ENCODE data around the gene PDE4D. TPM values are rescaled to one million over a fixed set of nuclear protein-coding genes. Genes with fewer than 3 reads are reported as not detected.
A peak's percentile ranks its signal among the peaks of the same experiment; 100 is the strongest.

The PDE4D gene
- polyA plus RNA-seq, 1 donor (not counting 4 experiments of a cell fraction or from before 2014, with no cell fraction given): 3.6 TPM

DNA sequence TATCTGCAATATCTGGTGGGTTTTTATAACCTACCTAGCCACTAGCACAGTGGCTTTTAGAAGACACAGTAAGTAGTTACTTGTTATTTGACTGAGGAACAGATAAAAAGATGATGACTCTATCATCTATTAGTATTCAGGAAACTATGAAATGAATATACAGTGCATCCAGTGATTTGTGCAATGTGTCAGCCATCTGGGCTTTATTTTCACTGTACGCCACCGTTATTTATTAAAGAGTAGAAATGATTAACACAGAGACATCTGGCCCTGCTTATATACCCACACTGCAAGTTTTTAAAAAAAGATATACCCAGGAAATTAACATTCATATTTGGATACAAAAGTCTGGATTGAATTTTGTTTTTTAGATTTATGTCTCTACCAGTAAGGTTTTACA, 408.4 kb downstream of the PDE4D start:
- no peaks in the 10 kb centered on the region for H4K20me1 ChIP-seq (ENCODE audit: control insufficient read depth, extremely low read depth, insufficient read depth, low read length)

DNA sequence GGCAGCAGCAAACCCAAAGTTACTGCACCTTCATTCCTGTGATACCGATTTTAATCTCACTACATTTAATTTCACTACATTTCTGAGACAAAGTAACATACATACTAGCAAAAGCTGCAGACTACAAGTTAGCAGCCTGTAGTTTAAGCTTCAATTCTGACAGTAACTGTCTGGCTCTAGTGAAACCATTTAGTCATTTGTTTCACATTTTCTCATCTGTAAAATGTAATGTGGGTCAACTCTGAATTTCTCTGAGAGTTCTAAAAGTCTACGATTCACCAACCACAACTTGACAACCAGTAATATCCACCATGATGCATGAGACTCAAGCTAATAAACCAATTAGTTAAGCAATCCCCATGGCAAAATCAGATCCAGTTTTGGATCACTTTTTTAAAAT, 408.9 kb downstream of the PDE4D start:
- H4K20me1 ChIP-seq (ENCODE audit: control insufficient read depth, extremely low read depth, insufficient read depth, low read length): no peaks in the 10 kb centered on the region
- no peak overlapping the region for H3K9ac ChIP-seq (ENCODE audit: control insufficient read depth, extremely low read depth, insufficient read depth, low read length)
- no peaks in the 10 kb centered on the region for H3K27me3 ChIP-seq (ENCODE audit: control insufficient read depth, extremely low read depth, insufficient read depth, low read length)
- FAIRE-seq (peak; percentile 67), DNase-seq (ENCODE audit: low read depth, low spot score) (no peak)
- no peak overlapping the region for H3K4me2 ChIP-seq (ENCODE audit: control insufficient read depth, extremely low read depth, insufficient read depth, low read depth, low read length)
- no peaks in the 10 kb centered on the region for H3K36me3 ChIP-seq (ENCODE audit: control insufficient read depth in 2 of 2, extremely low read depth in 1 of 2, insufficient read depth in 2 of 2, low read length in 2 of 2)
- TF ChIP-seq EZH2 (IDR thresholded peaks at IDR 0.05; ENCODE audit: low read length): no peak
- TF ChIP-seq, protein P1, sequence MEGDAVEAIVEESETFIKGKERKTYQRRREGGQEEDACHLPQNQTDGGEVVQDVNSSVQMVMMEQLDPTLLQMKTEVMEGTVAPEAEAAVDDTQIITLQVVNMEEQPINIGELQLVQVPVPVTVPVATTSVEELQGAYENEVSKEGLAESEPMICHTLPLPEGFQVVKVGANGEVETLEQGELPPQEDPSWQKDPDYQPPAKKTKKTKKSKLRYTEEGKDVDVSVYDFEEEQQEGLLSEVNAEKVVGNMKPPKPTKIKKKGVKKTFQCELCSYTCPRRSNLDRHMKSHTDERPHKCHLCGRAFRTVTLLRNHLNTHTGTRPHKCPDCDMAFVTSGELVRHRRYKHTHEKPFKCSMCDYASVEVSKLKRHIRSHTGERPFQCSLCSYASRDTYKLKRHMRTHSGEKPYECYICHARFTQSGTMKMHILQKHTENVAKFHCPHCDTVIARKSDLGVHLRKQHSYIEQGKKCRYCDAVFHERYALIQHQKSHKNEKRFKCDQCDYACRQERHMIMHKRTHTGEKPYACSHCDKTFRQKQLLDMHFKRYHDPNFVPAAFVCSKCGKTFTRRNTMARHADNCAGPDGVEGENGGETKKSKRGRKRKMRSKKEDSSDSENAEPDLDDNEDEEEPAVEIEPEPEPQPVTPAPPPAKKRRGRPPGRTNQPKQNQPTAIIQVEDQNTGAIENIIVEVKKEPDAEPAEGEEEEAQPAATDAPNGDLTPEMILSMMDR (optimal IDR thresholded peaks at IDR 0.05 in 1 of 3, IDR thresholded peaks at IDR 0.05 in 1 of 3, conservative IDR thresholded peaks at IDR 0.05 in 1 of 3; ENCODE audit: extremely low read depth in 1 of 3, insufficient read depth in 2 of 3, low read length in 3 of 3): no peak
- H3K4me1 ChIP-seq (ENCODE audit: control insufficient read depth, extremely low read depth, insufficient read depth, low read length): peaks cover 27% of the 10 kb centered on the region
- dilution Hi-C loops (cut with MboI; ENCODE audit: extremely low pct_ligation_motif_present, low sequenced_read_pairs): no loop called here
- H3K4me3 ChIP-seq (ENCODE audit: control insufficient read depth in 2 of 3, extremely low read depth in 1 of 3, insufficient read depth in 2 of 3, low read depth in 1 of 3, low read length in 3 of 3): no peak overlapping the region
- H3K27ac ChIP-seq (ENCODE audit: control insufficient read depth, insufficient read depth, low read length): no peak overlapping the region
- H2AFZ ChIP-seq (ENCODE audit: control insufficient read depth, low read length): no peak overlapping the region
- no peaks in the 10 kb centered on the region for H3K79me2 ChIP-seq (ENCODE audit: control insufficient read depth, insufficient read depth, low read length)
- no peaks in the 10 kb centered on the region for H3K9me3 ChIP-seq (ENCODE audit: control insufficient read depth, low read depth, low read length)
- H3K9me1 ChIP-seq (ENCODE audit: control insufficient read depth, extremely low read depth, insufficient read depth, low read length): no peaks in the 10 kb centered on the region

More for the DNA sequence above, 408.4 kb downstream of the PDE4D start:
- H3K4me1 ChIP-seq (ENCODE audit: control insufficient read depth, extremely low read depth, insufficient read depth, low read length): peaks cover 27% of the 10 kb centered on the region
- dilution Hi-C loops (cut with MboI; ENCODE audit: extremely low pct_ligation_motif_present, low sequenced_read_pairs): no loop called here
- DNase-seq (ENCODE audit: low read depth, low spot score) (no peak), FAIRE-seq (no peak)
- H3K4me3 ChIP-seq (ENCODE audit: control insufficient read depth in 2 of 3, extremely low read depth in 1 of 3, insufficient read depth in 2 of 3, low read depth in 1 of 3, low read length in 3 of 3): no peak overlapping the region
- H3K9me1 ChIP-seq (ENCODE audit: control insufficient read depth, extremely low read depth, insufficient read depth, low read length): no peaks in the 10 kb centered on the region
- H3K27me3 ChIP-seq (ENCODE audit: control insufficient read depth, extremely low read depth, insufficient read depth, low read length): no peaks in the 10 kb centered on the region
- no peak overlapping the region for H3K27ac ChIP-seq (ENCODE audit: control insufficient read depth, insufficient read depth, low read length)
- no peaks in the 10 kb centered on the region for H3K9me3 ChIP-seq (ENCODE audit: control insufficient read depth, low read depth, low read length)
- no peak overlapping the region for H2AFZ ChIP-seq (ENCODE audit: control insufficient read depth, low read length)
- TF ChIP-seq, protein P1 (optimal IDR thresholded peaks at IDR 0.05 in 1 of 3, IDR thresholded peaks at IDR 0.05 in 1 of 3, conservative IDR thresholded peaks at IDR 0.05 in 1 of 3; ENCODE audit: extremely low read depth in 1 of 3, insufficient read depth in 2 of 3, low read length in 3 of 3): no peak
- TF ChIP-seq EZH2 (IDR thresholded peaks at IDR 0.05; ENCODE audit: low read length): no peak
- H3K4me2 ChIP-seq (ENCODE audit: control insufficient read depth, extremely low read depth, insufficient read depth, low read depth, low read length): no peak overlapping the region
- no peaks in the 10 kb centered on the region for H3K36me3 ChIP-seq (ENCODE audit: control insufficient read depth in 2 of 2, extremely low read depth in 1 of 2, insufficient read depth in 2 of 2, low read length in 2 of 2)
- no peaks in the 10 kb centered on the region for H3K79me2 ChIP-seq (ENCODE audit: control insufficient read depth, insufficient read depth, low read length)
- no peak overlapping the region for H3K9ac ChIP-seq (ENCODE audit: control insufficient read depth, extremely low read depth, insufficient read depth, low read length)
